GM12878 (cell line): ENCODE data around the gene GALNT12. TPM values are rescaled to one million over a fixed set of nuclear protein-coding genes. Genes with fewer than 3 reads are reported as not detected.

Source experiments
- ATAC-seq: fragments of 200-7000 bp; cut with Tn5 transposase; 3 replicates; pipeline ENCODE4 v1.9.1; 2020; ENCODE audit warnings: mild to moderate bottlenecking, moderate library complexity
- BruUV-seq: library from RNA; stranded (reverse); fragments of 400-500 nt; replicated peaks from 2 replicates; lab custom pipeline; 2021; lab: Mats Ljungman, UMichigan
- CTCF ChIA-PET: fragments of 300-600 bp; sonication (Branson Sonifier 250); formaldehyde crosslinking; extraction: SDS; loops from one replicate; lab custom pipeline; 2021; ENCODE audit warnings: inconsistent platforms; lab: Yijun Ruan, JAX
- POLR2A ChIA-PET: fragments of 350-600 bp; formaldehyde crosslinking; extraction: SDS; loops from one replicate; lab custom pipeline; 2021; ENCODE audit warnings: inconsistent platforms; lab: Charles Lee
- RAD21 ChIA-PET: fragments of 300-600 bp; sonication (Branson Sonifier 250); formaldehyde crosslinking; loops from one replicate; lab custom pipeline; 2023; ENCODE audit warnings: antibody characterized with exemption; ENCODE audit not compliant: unreplicated experiment; lab: Charles Lee
- SMC1A ChIA-PET: fragments of 300-600 bp; sonication (Branson Sonifier 250); formaldehyde crosslinking; loops from one replicate; lab custom pipeline; 2023; ENCODE audit not compliant: unreplicated experiment, uncharacterized antibody; lab: Charles Lee
- DNase-seq: peaks from one replicate; pipeline ENCODE4 v3.0.0-alpha.2; 2011; ENCODE audit warnings: low read depth, low spot score
- FAIRE-seq: peaks from 3 replicates; lab custom pipeline; 2011; peaks lifted over from hg19 to GRCh38; lab: Jason Lieb, UNC
- H2AFZ ChIP-seq: 2 replicates; pipeline ENCODE4 v1.6.0; 2011; ENCODE audit warnings: low read depth, low read length, control low read depth; ENCODE audit not compliant: control insufficient read depth
- H3K27ac ChIP-seq: 2 replicates; pipeline ENCODE4 v1.5.1; 2011; ENCODE audit warnings: control low read depth; ENCODE audit not compliant: control insufficient read depth, insufficient read depth
- H3K27me3 ChIP-seq, 2 experiments: replicated peaks in 1 of 2; 2 replicates each; pipeline versions ENCODE4 v1.6.0 to v1.6.1; 2011; ENCODE audit warnings: low read length in 1 of 2; ENCODE audit not compliant: control insufficient read depth in 2 of 2, insufficient read depth in 2 of 2
- H3K36me3 ChIP-seq, 2 experiments: 2 replicates each; pipeline ENCODE4 v1.5.1; 2011; ENCODE audit warnings: low read length in 1 of 2; ENCODE audit not compliant: control insufficient read depth in 2 of 2, insufficient read depth in 2 of 2
- H3K4me1 ChIP-seq: 2 replicates; pipeline ENCODE4 v1.6.1; 2011; ENCODE audit warnings: mild to moderate bottlenecking, low read length, moderate library complexity, mixed read lengths; ENCODE audit not compliant: control insufficient read depth, insufficient read depth
- H3K4me2 ChIP-seq: 2 replicates; pipeline ENCODE4 v1.6.0; 2011; ENCODE audit warnings: control low read depth; ENCODE audit not compliant: control insufficient read depth, insufficient read depth
- H3K4me3 ChIP-seq: fragments of 200-600 bp; sonication (generic); 2 replicates; pipeline ENCODE4 v1.5.1; 2016
- H3K79me2 ChIP-seq: 2 replicates; pipeline ENCODE4 v1.6.0; 2011; ENCODE audit warnings: low read length; ENCODE audit not compliant: control insufficient read depth, insufficient read depth
- H3K9ac ChIP-seq: 2 replicates; pipeline ENCODE4 v1.8.0; 2011; ENCODE audit warnings: low read length, control low read depth, mixed read lengths; ENCODE audit not compliant: control insufficient read depth, insufficient read depth
- H3K9me3 ChIP-seq: replicated peaks from 3 replicates; pipeline ENCODE4 v1.5.1; 2011; ENCODE audit warnings: mild to moderate bottlenecking, low read length; ENCODE audit not compliant: control insufficient read depth, insufficient read depth
- H4K20me1 ChIP-seq: 2 replicates; pipeline ENCODE4 v1.6.0; 2011; ENCODE audit not compliant: control insufficient read depth, insufficient read depth
- ATF7 ChIP-seq: fragments of 450-650 bp; IDR thresholded peaks from 2 replicates; pipeline ENCODE4 v1.6.1; 2016; ENCODE audit warnings: low read depth, mild to moderate bottlenecking
- BACH1 ChIP-seq: fragments of 450-650 bp; IDR thresholded peaks from 2 replicates; pipeline ENCODE4 v1.6.1; 2017; ENCODE audit warnings: mild to moderate bottlenecking, borderline replicate concordance
- CBX5 ChIP-seq: sonication (generic); IDR thresholded peaks from 2 replicates; pipeline ENCODE4 v1.6.1; 2016; ENCODE audit warnings: low read depth, moderate library complexity, mild to moderate bottlenecking, inconsistent platforms
- EGR1 ChIP-seq, 2 experiments: IDR thresholded peaks; 1 replicate in 1 of 2; 2 replicates in 1 of 2; pipeline ENCODE4 v1.6.1; 2011 to 2012; ENCODE audit warnings: low read depth in 2 of 2, low read length in 2 of 2, borderline replicate concordance in 1 of 2, mild to moderate bottlenecking in 1 of 2, moderate library complexity in 1 of 2
- EZH2 ChIP-seq: IDR thresholded peaks from 2 replicates; pipeline ENCODE4 v1.6.1; 2012; ENCODE audit warnings: low read depth, mild to moderate bottlenecking, control low read depth, inconsistent platforms, low read length, borderline replicate concordance; ENCODE audit not compliant: control insufficient read depth
- KDM1A ChIP-seq: fragments of 200-600 bp; sonication (generic); IDR thresholded peaks from 2 replicates; pipeline ENCODE4 v1.6.1; 2016; ENCODE audit warnings: borderline replicate concordance
- KLF5 ChIP-seq: fragments of 450-650 bp; IDR thresholded peaks from 2 replicates; pipeline ENCODE4 v1.6.1; 2014; ENCODE audit warnings: mild to moderate bottlenecking; ENCODE audit not compliant: partially characterized antibody
- MEF2A ChIP-seq: IDR thresholded peaks from 2 replicates; pipeline ENCODE4 v1.6.1; 2011; ENCODE audit warnings: low read depth, mild to moderate bottlenecking, low read length, moderate library complexity; ENCODE audit not compliant: insufficient read depth
- MEF2B ChIP-seq: fragments of 450-650 bp; IDR thresholded peaks from 2 replicates; pipeline ENCODE4 v1.6.1; 2018; ENCODE audit warnings: mild to moderate bottlenecking, moderate library complexity; ENCODE audit not compliant: partially characterized antibody, poor library complexity, severe bottlenecking
- NFYA ChIP-seq: IDR thresholded peaks from 2 replicates; pipeline ENCODE4 v1.6.1; 2011; ENCODE audit warnings: low read depth, mild to moderate bottlenecking, low read length, improper control_type of control experiment, borderline replicate concordance
- PML ChIP-seq: IDR thresholded peaks from 2 replicates; pipeline ENCODE4 v1.6.1; 2012; ENCODE audit warnings: low read length, inconsistent platforms
- RAD51 ChIP-seq: fragments of 450-650 bp; IDR thresholded peaks from 2 replicates; pipeline ENCODE4 v1.6.1; 2016; ENCODE audit warnings: moderate library complexity, mild to moderate bottlenecking, inconsistent platforms
- REST ChIP-seq: IDR thresholded peaks from 2 replicates; pipeline ENCODE4 v1.6.1; 2012; ENCODE audit warnings: mild to moderate bottlenecking, low read depth, low read length
- RFX5 ChIP-seq: IDR thresholded peaks from 2 replicates; pipeline ENCODE4 v1.6.1; 2011; ENCODE audit warnings: low read depth, low read length, improper control_type of control experiment
- SMAD1 ChIP-seq: fragments of 450-650 bp; IDR thresholded peaks from 2 replicates; pipeline ENCODE4 v1.6.1; 2018; ENCODE audit warnings: mild to moderate bottlenecking, low read depth; ENCODE audit not compliant: partially characterized antibody
- SREBF1 ChIP-seq: IDR thresholded peaks from 2 replicates; pipeline ENCODE4 v1.6.1; 2012; ENCODE audit warnings: mild to moderate bottlenecking, low read length
- TAF1 ChIP-seq: IDR thresholded peaks from 2 replicates; pipeline ENCODE4 v1.6.1; 2011; ENCODE audit warnings: mild to moderate bottlenecking, low read depth, low read length, borderline replicate concordance
- TARDBP ChIP-seq: IDR thresholded peaks from 2 replicates; pipeline ENCODE4 v1.6.1; 2016; ENCODE audit warnings: borderline replicate concordance
- WGBS: methylation state at CpG from one replicate; pipeline ENCODE4 v1.1.6; 2016; ENCODE audit warnings: low lambda C conversion rate; ENCODE audit not compliant: insufficient replicate concordance, insufficient coverage; ENCODE audit errors: missing lambda C conversion rate; 5-methylcytosine and 5-hydroxymethylcytosine counted together
- in situ Hi-C: fragments of 300-500 bp; cut with MboI; formaldehyde crosslinking; loops from 9 replicates; pipeline ENCODE4 v1.14.3; 2018; ENCODE audit warnings: mixed read lengths
- intact Hi-C: fragments of 100-400 bp; cut with micrococcal nuclease; formaldehyde crosslinking; loops from one replicate; pipeline ENCODE4 v1.14.2; 2022; ENCODE audit not compliant: unreplicated experiment
- polyA plus RNA-seq, 11 experiments: library from polyadenylated mRNA; depleted of rRNA in 4 of 11; unstranded in 6 of 11; stranded (reverse) in 5 of 11; fragments of >200 nt; fragmentation: Nextera tagmentation in 4 of 11; fragmentation: Illumina TruSeq in 1 of 11; extraction: Ambion mirVana in 4 of 11; extraction: Trizol in 1 of 11; gene quantifications; 1 replicate in 1 of 11; 2 replicates in 10 of 11; pipeline versions ENCODE4 v1.2.1 to v1.2.3, GENCODE V29; 2011 to 2016; ENCODE audit warnings: inconsistent platforms in 2 of 11, missing spikeins in 2 of 11, low read depth in 1 of 11
- total RNA-seq, 4 experiments: library from RNA; depleted of rRNA in 3 of 4; stranded (reverse); fragments of >200 nt in 3 of 4; fragmentation: Illumina TruSeq in 1 of 4; extraction: Trizol in 1 of 4; gene quantifications; 2 replicates each; pipeline versions ENCODE4 v1.2.1 to v1.2.3, GENCODE V29; 2013 to 2021

GALNT12 gene
- total and polyA plus RNA-seq, 10 of the 15 experiments (the other 5 are each of a cell fraction or from before 2014, with no cell fraction given), result 0.13 to 5.3 (median 3.2) TPM

- TF ChIP-seq EZH2 (no peak), TAF1 (no peak), RFX5 (no peak), ATF7 (no peak), REST (no peak), MEF2A (no peak), CBX5 (no peak), RAD51 (no peak), PML (no peak), KDM1A (no peak), TARDBP (no peak)
- TF ChIP-seq, all 136 proteins: peak for 0
Measured at GRCh38 chr9:98839724-98840123, 32.3 kb downstream of the GALNT12 start (continued).

- Histone ChIP-seq H3K36me3 (no peaks in the 10 kb centered on the region), H3K9me3 (no peaks in the 10 kb centered on the region), H3K4me3 (no peak overlapping the region), H3K4me1 (no peaks in the 10 kb centered on the region), H3K9ac (no peak overlapping the region), H3K27me3 (no peaks in the 10 kb centered on the region; a peak in 1 of 4 replicates), H2AFZ (no peak overlapping the region), H3K4me2 (no peak overlapping the region), H3K27ac (no peak overlapping the region), H3K79me2 (no peaks in the 10 kb centered on the region), H4K20me1 (no peaks in the 10 kb centered on the region)
- CTCF ChIA-PET, result interaction anchor here (1.0 to 7.8 kb wide), 3 partner anchors 19 to 298 kb away, joined by 3 to 108 read pairs (median 8); no protein-coding TSS in a partner anchor
- POLR2A ChIA-PET, result no interaction called here
- FAIRE-seq, result no peak
- RAD21 ChIA-PET, result no interaction called here
- WGBS, result 49% methylated on average over 7 of the region's 7 CpGs
- in situ Hi-C loops (no loop called here), intact Hi-C loops (no loop called here)
- BruUV-seq, result no TSS peak
- SMC1A ChIA-PET, result interaction anchor here (0.6 to 1.0 kb wide), 2 partner anchors 316 to 806 kb away, joined by 3 read pairs; no protein-coding TSS in a partner anchor
- no peak for DNase-seq
- no peak for ATAC-seq
- TF ChIP-seq BACH1 (no peak), KLF5 (no peak), MEF2B (no peak), TARDBP (no peak), SREBF1 (no peak), EGR1 (IDR thresholded peaks at IDR 0.05; ENCODE audit: borderline replicate concordance in 1 of 2, low read depth in 2 of 2, low read length in 2 of 2) (no peak), MEF2A (no peak), NFYA (no peak), SMAD1 (no peak)
Measured at GRCh38 chr9:98842510-98842909, 35.0 kb downstream of the GALNT12 start.
